ENCODE measurements around the gene DNASE2B.
"Not testable (repeated sequence)": the region's sequence is repeated elsewhere in the genome, so short reads cannot be mapped to it uniquely, and the experiment has no call there.

The DNASE2B gene

GRCh38 chr1:84424513-84425149 lies 26.3 kb downstream of the DNASE2B start:
- no peak for DNase-seq

- no peak for DNase-seq
Observed at GRCh38 chr1:84425150-84425896, 27.0 kb downstream of the DNASE2B start.

GRCh38 chr1:84426376-84426775 lies 28.1 kb downstream of the DNASE2B start:
- no peak for DNase-seq

DNA sequence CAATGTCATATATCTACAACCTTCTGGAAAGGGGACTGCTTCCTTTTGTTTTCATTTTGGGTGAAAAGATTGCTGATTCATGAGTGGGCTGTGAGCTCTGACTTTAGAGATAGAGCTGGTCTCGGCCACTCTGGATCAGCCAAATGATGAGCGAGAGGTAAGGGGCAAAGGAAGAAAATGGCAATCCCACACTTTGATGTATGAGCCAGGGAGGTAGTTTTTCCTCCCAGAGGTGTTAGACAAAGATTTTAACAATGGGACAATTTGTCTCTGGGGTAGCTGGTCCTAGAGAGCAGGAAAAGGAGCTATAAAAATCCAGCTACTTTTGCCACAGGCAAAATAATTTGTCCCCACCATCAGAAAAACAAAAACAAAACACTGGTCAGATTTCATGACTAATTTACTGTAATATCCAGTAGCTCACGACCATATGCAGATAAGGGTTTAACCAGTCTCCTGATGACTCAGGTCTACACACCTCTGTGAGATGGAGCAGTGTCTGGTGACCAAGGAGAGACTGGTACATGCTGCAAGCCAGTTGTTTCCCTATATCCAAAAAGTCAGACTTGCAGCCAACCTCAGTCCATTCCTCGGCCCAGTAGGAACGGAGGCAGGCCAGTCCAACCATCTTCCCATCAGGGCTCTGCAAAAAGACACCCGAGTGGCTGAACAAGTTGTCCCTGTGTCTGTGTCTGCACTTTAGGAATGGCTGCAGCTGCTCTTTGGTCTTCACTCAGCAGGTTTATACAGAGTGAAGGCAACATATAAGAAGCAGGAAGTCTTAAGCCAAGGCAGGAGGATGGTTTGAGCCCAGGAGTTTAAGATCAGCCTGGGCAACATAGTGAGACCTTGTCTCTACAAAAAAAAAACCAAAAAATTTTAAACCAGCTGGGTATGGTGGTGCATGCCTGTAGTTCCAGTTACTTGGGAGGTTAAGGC lies 29.2 kb downstream of the DNASE2B start:
- DNase-seq: no peak

GRCh38 chr1:84428235-84428634 lies 30.0 kb downstream of the DNASE2B start:
- no peak for DNase-seq

- no peak for DNase-seq
Observed at GRCh38 chr1:84429231-84429630, 30.9 kb downstream of the DNASE2B start.

DNA sequence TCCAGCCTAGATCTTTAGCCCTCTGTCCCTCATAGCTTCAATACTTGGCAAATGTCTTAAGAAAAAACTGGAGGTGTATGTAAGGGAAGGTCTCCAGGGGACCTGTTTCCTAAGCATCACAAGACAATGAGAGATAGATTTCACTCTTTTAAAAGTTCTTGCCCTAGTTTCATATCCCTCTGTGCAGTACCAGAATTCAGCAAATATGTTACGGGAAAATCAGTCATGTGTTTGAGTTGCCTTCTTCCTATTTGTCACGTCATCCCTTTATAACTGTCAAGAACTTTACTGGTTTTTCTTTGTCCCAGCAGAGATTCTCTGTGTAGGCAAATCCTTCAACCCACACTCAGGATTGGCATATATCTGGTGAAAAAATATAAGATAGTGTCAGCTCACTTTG lies 32.3 kb downstream of the DNASE2B start:
- no peak for DNase-seq

DNA sequence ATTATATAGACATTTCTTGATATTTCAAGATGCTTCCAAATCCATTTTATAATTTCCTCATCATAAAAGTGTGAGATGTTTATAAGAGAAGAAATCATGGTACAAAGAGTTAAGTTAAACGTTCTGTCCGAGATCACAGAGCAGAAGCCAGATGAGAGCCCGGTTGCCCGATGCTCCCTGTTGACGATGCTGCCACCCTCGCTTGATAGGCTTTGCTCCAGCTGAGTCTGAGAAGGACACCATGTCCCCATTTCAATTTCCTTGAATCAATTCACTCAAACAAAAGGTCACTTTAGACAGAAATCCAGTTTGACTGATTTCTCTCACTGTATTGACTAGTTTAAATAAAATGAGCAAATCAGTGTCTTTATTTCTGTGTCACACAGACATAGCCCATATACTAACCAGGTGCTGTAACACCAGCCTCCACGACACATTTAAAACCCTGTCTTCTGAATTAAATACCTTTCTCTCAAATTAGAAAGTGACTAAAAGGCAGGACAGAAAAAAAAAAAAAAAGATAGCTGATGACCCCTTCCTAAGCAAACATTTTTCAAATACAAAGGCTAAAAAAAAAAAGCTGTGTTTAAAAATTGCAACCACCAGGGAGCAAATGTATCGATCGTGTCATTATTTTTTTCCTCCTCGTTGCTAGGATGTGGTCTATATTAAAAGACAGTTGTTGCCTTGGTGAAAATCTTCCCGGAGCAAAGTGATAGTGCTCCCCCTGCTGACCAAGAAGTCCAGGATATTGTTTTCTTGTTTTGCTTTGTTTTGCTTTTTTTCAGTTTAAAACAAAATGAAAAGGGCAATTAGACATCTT lies 35.2 kb downstream of the DNASE2B start:
- DNase-seq: peak; percentile 82 to 89

GRCh38 chr1:84434081-84434769 lies 35.9 kb downstream of the DNASE2B start:
- no peak for DNase-seq

- DNase-seq: no peak
Observed at GRCh38 chr1:84434801-84435549, 36.7 kb downstream of the DNASE2B start.

DNA sequence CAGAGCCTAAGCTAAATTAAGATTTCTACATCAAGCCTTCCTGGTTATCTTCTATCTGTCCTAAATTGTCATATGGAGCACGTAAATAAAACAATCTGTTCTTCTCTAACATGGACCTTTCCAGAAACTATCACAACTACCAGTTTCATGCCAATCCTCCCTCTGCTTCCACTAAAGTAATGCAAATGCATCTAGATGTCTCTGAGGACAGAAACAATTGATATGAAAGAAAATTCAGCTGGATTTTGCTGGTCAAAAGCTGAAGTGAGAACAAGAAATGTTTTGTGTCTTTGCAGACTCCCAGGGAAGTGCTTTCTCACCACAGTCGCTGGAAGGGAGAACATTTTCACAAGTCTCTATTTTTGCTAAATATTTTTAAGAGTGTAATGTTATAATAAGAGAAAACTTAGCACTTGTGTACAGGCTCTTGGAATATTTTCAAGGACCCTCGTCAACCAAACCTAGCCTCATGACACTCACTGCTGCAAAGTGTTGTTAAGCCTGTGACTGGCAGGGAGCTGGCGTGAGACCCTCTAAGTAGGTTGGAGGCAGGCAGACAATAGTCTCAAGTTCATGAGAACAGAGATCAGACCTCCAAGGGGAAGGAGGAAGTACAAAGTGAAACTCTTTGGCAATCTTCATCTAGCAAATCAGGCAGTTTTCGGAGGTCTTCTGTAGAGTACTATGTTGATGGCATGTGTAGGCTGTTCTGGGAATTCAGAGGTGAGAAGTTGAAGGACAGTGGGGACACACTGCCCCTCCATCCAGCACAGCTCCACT lies 38.8 kb downstream of the DNASE2B start:
- peak; percentile 30 to 66 for DNase-seq

GRCh38 chr1:84442256-84442655 lies 44.0 kb downstream of the DNASE2B start:
- DNase-seq: peak; percentile 89 to 96

DNA sequence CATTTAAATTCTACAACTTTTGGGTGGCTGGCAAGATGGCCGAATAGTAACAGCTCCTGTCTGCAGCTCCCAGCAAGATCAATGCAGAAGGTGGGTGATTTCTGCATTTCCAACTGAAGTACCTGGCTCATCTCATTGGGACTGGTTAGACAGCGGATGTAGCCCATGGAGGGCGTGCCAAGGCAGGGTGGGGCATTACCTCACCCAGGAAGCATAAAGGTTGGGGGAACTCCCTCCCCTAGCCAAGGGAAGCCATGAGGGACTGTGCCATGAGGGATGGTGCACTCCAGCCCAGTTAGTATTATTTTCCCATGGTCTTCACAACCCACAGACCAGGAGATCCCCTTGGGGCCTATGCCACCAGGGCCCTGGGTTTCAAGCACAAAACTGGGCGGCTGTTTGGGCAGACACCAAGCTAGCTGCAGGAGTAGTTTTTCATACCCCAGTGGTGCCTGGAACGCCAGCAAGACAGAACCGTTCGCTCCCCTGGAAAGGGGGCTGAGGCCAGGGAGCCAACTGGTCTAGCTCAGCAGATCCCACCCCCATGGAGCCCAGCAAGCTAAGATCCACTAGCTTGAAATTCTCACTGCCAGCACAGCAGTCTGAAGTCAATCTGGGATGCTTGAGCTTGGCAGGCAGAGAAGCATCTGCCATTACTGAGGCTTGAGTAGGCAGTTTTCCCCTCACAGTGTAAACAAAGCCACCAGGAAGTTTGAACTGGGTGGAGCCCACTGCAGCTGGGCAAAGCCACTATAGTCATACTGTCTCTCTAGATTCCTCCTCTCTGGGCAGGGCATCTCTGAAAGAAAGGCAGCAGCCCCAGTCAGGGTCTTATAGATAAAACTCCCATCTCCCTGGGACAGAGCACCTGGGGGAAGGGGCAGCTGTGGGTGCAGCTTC lies 44.7 kb downstream of the DNASE2B start:
- DNase-seq: not testable (repeated sequence)

- not testable (repeated sequence) for DNase-seq
Observed at GRCh38 chr1:84448704-84449103, 50.4 kb downstream of the DNASE2B start.

GRCh38 chr1:84450910-84451309 lies 52.6 kb downstream of the DNASE2B start:
- DNase-seq: no peak

DNA sequence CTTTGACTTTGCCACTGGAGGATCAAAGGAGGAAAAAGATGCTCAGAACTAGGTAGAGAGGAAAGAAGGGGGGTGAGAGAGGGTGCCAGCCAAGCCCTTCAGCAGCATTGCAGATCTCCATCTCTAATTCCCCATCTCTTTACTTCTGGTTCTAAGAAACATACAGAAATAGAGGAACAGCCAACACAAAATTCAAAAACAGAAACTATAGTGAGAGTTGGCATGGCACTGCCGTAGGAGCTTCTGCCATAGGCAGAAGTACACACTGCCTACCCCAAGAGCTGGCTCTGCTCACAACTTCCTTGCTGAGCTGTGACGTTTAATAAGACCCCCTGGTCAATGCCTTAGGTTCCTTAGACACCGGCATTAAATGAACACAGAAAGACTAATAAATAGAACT lies 54.2 kb downstream of the DNASE2B start:
- no peak for DNase-seq

DNA sequence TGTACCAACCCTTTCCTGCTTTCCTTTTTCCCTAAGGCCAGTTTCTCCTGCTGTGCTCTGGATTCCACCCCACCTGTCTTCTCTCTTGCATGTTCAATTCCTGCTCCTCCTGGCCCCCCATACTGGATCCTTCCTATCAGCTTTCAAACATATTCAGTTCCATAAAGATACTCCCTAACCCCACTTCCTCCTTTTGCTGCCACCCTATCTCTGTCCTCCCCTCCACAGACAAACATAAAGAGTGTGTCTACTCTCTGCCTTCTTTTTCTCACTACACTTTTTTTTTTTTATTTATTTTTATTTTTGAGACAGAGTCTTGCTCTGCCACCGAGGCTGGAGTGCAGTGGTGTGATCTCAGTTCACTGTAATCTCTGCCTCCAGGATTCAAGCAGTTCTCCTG lies 63.8 kb downstream of the DNASE2B start:
- peak; percentile 27 to 33 for DNase-seq

Data from Kasumi-1 (cell line).